Ishikawa (cell line): Measurements from ENCODE around the gene CLIC3.

Experiments used
- CEBPB ChIP-seq: IDR thresholded peaks from 2 replicates; pipeline ENCODE4 v1.6.1; 2012
- CREB1 ChIP-seq: IDR thresholded peaks from 2 replicates; pipeline ENCODE4 v1.6.1; 2012; ENCODE audit warnings: low read depth
- EGR1 ChIP-seq: IDR thresholded peaks from 2 replicates; pipeline ENCODE4 v1.6.1; 2012
- EP300 ChIP-seq: IDR thresholded peaks from 2 replicates; pipeline ENCODE4 v1.6.1; 2012; ENCODE audit warnings: borderline replicate concordance
- FOXM1 ChIP-seq: IDR thresholded peaks from 2 replicates; pipeline ENCODE4 v1.6.1; 2012; ENCODE audit warnings: low read depth, borderline replicate concordance
- MAX ChIP-seq: IDR thresholded peaks from 2 replicates; pipeline ENCODE4 v1.6.1; 2012
- NFIC ChIP-seq: IDR thresholded peaks from 2 replicates; pipeline ENCODE4 v1.6.1; 2012
- RAD21 ChIP-seq: IDR thresholded peaks from 2 replicates; pipeline ENCODE4 v1.6.1; 2012; ENCODE audit warnings: low read depth
- REST ChIP-seq: IDR thresholded peaks from 2 replicates; pipeline ENCODE4 v1.6.1; 2012; ENCODE audit warnings: low read depth, mild to moderate bottlenecking
- TAF1 ChIP-seq: IDR thresholded peaks from 2 replicates; pipeline ENCODE4 v1.6.1; 2012; ENCODE audit warnings: low read depth, mild to moderate bottlenecking
- TCF12 ChIP-seq: IDR thresholded peaks from 2 replicates; pipeline ENCODE4 v1.6.1; 2012; ENCODE audit warnings: low read depth
- TEAD4 ChIP-seq: IDR thresholded peaks from 2 replicates; pipeline ENCODE4 v1.6.1; 2012
- USF1 ChIP-seq: IDR thresholded peaks from 2 replicates; pipeline ENCODE4 v1.6.1; 2012
- YY1 ChIP-seq: IDR thresholded peaks from 2 replicates; pipeline ENCODE4 v1.6.1; 2012; ENCODE audit warnings: low read depth
- ZBTB7A ChIP-seq: IDR thresholded peaks from 2 replicates; pipeline ENCODE4 v1.6.1; 2012; ENCODE audit warnings: low read depth

CLIC3 gene

GRCh38 chr9:137011156-137011555, 14.8 kb upstream of the CLIC3 start:
- TF ChIP-seq FOXM1 (no peak), ZBTB7A (no peak), NFIC (no peak), TCF12 (no peak), CEBPB (no peak), MAX (no peak), EGR1 (no peak), USF1 (no peak)

GRCh38 chr9:137009938-137010732, 13.8 kb upstream of the CLIC3 start:
- no peak for TF ChIP-seq ZBTB7A
- TF ChIP-seq TEAD4, result no peak
- TF ChIP-seq CREB1, result no peak
- no peak for TF ChIP-seq MAX
- TF ChIP-seq USF1, result no peak
- no peak for TF ChIP-seq REST
- no peak for TF ChIP-seq YY1
- no peak for TF ChIP-seq NFIC
- no peak for TF ChIP-seq EP300
- no peak for TF ChIP-seq CEBPB

GRCh38 chr9:137009217-137009616, 12.8 kb upstream of the CLIC3 start:
- TF ChIP-seq FOXM1 (no peak), USF1 (no peak), ZBTB7A (no peak), NFIC (no peak), TAF1 (no peak), MAX (no peak), CEBPB (no peak), YY1 (no peak), TCF12 (no peak)

GRCh38 chr9:137008312-137008711, 11.9 kb upstream of the CLIC3 start:
- no peak for TF ChIP-seq TEAD4
- no peak for TF ChIP-seq TCF12
- TF ChIP-seq RAD21, result no peak

GRCh38 chr9:137007816-137008270, 11.5 kb upstream of the CLIC3 start:
- no peak for TF ChIP-seq USF1
- TF ChIP-seq CEBPB, result no peak
- TF ChIP-seq ZBTB7A, result no peak
- TF ChIP-seq TCF12, result no peak
- TF ChIP-seq REST, result no peak
- no peak for TF ChIP-seq EP300
- no peak for TF ChIP-seq TAF1
- TF ChIP-seq RAD21, result no peak
- no peak for TF ChIP-seq FOXM1
- no peak for TF ChIP-seq TEAD4
